RWPE1 (cell line): ENCODE measurements around the gene FGF12.

Source experiments
- CTCF ChIA-PET: fragments of 350-600 bp; sonication (Branson Sonifier 250); formaldehyde crosslinking; extraction: SDS; loops from one replicate; lab custom pipeline; 2021; lab: Yijun Ruan, JAX
- POLR2A ChIA-PET: fragments of 400-600 bp; formaldehyde crosslinking; extraction: SDS; loops from one replicate; lab custom pipeline; 2020; ENCODE audit warnings: antibody characterized with exemption; ENCODE audit not compliant: low non-redundant PET; lab: Yijun Ruan, JAX
- DNase-seq: peaks from one replicate; pipeline ENCODE4 v3.0.0; 2012; ENCODE audit warnings: low spot score
- H3K27ac ChIP-seq: fragments of 450-650 bp; 2 replicates; pipeline ENCODE4 v1.5.1; 2017
- CTCF ChIP-seq: fragments of 450-650 bp; conservative IDR thresholded peaks from 2 replicates; pipeline ENCODE4 v1.5.1; 2017; ENCODE audit warnings: low read depth, mild to moderate bottlenecking

Gene FGF12

DNA sequence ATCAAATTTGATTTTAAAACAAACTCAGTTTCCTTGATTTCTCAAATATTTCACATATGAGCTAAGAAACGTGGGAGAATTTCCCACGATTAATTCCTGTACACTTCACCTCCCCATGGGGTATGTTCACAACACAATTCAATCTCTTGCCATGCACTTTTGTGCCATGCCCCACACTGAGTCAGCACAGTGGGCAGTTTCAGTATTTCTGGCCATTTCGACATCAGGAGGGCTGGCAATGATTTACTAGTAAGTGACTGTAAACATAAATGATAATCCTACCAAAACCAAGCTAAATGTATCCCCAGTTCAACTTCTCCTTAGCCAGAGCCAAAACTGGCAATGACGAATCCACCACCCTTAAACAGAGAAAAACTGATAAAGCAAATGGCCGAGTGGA, 293.6 kb downstream of the FGF12 start:
- H3K27ac ChIP-seq, result no peak overlapping the region
- no peak for DNase-seq
- CTCF ChIA-PET, result interaction anchor here (0.6 kb wide), 1 partner anchor 60 kb away, joined by 4 read pairs; no protein-coding TSS in a partner anchor
- POLR2A ChIA-PET, result no interaction called here
- TF ChIP-seq CTCF, result no peak

GRCh38 chr3:192422997-192423342, 304.4 kb downstream of the FGF12 start:
- POLR2A ChIA-PET, result no interaction called here
- no peak for DNase-seq
- TF ChIP-seq CTCF, result peak; percentile 33
- H3K27ac ChIP-seq, result no peak overlapping the region
- CTCF ChIA-PET, result interaction anchor here (0.6 to 1.7 kb wide), 9 partner anchors 9 to 1158 kb away, joined by 3 to 15 read pairs (median 3); no protein-coding TSS in a partner anchor

DNA sequence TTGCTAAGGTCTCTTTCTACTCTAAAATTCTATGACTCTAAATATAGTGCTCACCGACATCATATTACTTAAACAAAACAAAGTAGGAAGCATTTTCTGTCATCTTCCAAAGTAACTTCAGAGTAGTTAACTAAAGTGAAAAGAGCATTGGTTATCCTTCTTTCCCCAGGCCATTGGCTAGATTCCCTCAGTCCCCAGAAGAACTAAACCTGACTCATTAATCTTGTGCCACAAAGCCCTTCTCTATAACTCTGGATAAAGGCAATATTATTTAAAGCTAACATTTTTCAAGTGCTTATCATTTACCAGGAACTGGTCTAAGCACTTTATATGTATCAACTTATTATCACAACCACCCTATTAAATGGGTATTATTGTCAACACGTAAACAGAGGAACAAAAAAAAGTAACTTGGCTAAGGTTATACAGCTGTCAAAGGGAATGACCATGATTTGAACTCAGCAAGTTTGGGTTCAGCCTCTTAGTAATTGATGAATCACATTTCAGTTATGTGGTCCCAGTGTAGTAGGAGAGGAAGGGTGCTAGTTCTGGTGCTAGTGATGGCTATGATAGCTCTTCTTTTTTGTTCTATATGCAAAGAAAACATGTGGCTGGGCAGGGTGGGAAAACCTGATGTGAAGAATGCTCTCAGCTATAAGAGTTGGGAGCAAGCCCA, 304.9 kb downstream of the FGF12 start:
- TF ChIP-seq CTCF, result no peak
- no peak overlapping the region for H3K27ac ChIP-seq
- POLR2A ChIA-PET, result no interaction called here
- DNase-seq, result peak; percentile 43
- CTCF ChIA-PET, result interaction anchor here (0.6 to 1.7 kb wide), 9 partner anchors 10 to 1158 kb away, joined by 3 to 15 read pairs (median 3); no protein-coding TSS in a partner anchor

- no peak overlapping the region for H3K27ac ChIP-seq
- ChIA-PET POLR2A (no interaction called here), CTCF (interaction anchor here (0.6 kb wide), 2 partner anchors 206 to 1713 kb away, joined by 3 read pairs; no protein-coding TSS in a partner anchor)
- no peak for DNase-seq
- TF ChIP-seq CTCF, result no peak
Observed at GRCh38 chr3:192419312-192419711, 308.0 kb downstream of the FGF12 start.

GRCh38 chr3:192417559-192418055, 309.7 kb downstream of the FGF12 start:
- ChIA-PET POLR2A (no interaction called here), CTCF (interaction anchor here (1.5 kb wide), 1 partner anchor 27 kb away, joined by 3 read pairs; no protein-coding TSS in a partner anchor)
- no peak for DNase-seq
- no peak overlapping the region for H3K27ac ChIP-seq
- TF ChIP-seq CTCF, result no peak

DNA sequence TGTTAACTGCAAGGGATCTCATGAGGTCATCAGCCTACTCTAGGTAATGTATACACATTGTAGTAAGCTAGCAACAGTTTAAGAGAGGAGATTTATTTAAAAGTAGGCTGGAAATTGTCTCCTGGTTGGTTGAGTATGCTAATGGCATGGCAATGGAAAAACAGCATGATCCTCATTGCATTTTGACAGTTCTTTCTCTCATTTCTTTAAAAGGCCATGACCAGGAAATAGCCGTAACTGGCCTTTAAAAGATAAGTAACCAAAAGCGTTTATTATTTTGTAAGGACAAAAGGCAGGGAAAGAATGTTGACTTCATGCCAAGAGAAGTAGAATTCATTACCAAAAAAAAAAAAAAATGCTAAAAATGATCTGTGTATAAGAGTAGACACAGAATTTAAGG, 310.3 kb downstream of the FGF12 start:
- DNase-seq, result no peak
- ChIA-PET POLR2A (no interaction called here), CTCF (interaction anchor here (1.5 kb wide), 1 partner anchor 28 kb away, joined by 3 read pairs; no protein-coding TSS in a partner anchor)
- H3K27ac ChIP-seq, result no peak overlapping the region
- TF ChIP-seq CTCF, result no peak
